ENCODE results near the gene RIMS4.

DNA sequence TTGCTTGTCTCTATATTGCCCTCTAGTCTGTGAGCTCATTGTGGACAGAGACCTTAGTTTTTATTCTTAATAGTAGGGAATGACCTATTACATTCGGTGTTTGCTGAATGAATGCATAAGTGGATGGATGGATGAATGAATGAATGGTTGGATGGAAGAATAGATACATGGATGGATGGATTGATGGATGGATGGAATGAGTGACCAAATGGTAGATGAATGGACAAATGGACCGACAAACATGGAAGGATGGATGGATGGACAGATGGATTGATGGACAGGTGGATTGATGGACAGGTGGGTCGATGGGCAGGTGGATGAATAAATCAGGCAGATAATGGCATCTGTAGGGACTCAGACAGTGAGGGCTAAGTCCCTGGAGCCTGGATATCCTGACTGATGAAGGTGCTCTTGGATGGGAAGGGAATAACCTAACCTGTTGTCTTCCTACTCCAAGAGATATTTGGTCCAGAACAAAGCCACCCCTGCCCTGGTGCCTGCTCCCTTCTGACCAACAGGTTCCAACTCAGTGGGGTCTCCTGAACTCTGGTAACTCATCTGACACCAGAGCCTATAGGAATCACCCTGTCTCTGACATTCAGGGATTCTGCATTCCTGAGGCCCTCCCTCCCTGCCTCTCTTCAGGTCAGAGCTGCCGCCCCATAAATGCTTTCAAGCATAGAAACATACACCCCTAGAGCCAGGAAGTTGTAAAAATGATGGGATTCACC is 104.8 kb downstream of the RIMS4 start:
- TF ChIP-seq GATA3 (IDR thresholded peaks at IDR 0.05; ENCODE audit: low read depth, low read length) (no peak), GATA2 (IDR thresholded peaks at IDR 0.05; ENCODE audit: low read depth, low read length) (no peak)

All from SH-SY5Y (cell line).